Measurements from ENCODE around the gene PLA2G4B.
A peak's percentile ranks its signal among the peaks of the same experiment; 100 is the strongest.

Gene PLA2G4B

GRCh38 chr15:41891226-41891625 lies 52.6 kb downstream of the PLA2G4B start:
- DNase-seq = no peak

DNA sequence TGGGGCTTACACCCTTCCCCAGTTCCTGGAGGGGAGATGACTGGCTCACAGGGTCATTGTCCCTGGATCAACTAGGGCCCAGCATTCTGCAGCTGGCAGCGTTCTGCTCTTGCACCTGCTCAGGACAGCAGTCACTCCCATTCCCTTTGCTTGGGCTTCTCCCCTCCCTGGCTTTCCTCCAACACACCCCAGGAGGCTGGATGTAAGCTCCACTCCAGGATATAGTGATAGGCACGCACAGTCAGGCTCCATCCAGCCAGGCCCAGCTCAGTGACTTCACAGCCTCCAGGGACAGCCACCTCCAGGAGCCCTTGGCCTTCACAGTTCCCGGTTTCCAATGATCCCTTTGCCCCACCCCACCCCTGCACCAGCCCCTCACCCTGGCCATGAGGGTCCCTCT lies 53.3 kb downstream of the PLA2G4B start:
- DNase-seq = peak; percentile 80

DNA sequence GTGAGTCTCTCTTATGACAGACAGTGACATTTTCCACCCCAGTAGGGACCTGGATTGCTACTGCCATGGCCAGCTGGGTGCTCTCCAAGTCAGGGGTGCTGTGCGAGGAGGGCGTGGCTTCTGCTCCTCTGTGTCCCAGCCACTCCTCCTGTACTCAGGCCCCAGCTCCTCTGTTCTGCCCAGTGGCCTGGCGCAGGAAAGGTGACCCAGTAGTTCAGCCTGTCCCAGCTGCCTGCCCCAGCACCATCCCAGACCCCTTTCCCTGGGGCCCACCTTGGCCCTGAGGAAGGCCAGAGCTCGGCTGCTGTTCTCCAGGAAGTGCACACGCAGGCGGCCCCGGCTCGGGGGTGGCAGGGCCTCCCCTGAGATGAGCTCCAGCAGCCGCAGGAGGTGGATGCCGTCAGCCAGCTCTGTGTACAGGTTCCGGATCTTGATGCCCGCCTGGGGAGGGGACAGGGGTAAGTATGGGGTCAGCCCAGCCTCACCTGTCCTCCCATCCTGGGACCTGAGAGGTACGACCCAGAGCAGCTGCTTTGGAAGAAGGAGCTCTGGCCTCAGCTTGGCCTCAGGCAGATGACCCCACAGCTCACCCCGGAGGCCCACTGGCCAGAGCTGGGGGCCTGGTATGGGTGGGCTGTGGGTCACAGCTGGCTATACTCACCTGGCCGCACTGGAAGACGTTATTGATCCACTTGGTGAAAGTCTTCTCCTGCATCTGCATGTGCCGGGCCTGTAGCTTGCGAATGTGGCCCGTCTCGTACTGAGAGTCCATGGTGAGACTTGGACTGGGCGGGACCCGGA lies 54.2 kb downstream of the PLA2G4B start:
- no peak for DNase-seq

DNA sequence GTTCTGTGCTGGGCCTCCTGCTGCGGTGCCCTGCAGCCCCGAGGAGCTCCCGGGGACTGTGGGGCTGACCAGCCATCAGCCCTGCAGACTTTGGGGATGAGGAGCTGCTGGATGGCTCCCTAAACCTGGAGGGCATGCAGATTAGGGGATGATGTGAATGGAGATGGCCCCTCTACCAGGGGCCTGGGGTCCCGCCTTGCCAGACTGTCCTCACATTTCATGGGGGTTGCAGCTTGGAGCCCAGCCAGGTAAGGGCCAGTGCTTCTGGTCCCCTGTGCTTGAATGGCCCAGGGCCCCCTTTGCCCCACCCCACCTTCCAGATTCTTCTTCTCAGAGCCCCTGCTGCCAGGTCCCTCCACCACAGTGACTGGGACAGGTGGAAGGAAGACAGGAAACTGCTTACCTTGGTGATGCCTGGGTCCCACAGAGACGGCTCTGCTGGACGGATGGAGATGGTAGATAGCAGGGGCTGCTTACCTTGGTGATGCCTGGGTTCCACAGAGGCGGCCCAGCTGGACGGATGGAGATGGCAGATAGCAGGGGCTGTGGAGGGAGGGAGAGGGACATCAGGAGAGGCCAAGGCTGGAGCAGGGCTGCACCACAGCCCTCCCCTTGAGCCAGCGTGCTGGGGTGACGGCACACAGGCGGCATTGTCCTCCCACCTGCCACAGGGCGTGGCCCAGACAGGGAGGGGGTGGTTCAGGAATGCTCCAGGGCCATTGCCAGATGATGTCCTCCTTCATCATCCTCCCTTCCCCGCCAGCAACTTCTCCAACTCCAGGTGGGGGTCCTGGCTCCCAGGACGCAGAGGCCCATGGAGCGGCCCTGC lies 55.0 kb downstream of the PLA2G4B start, which contains the start of gene SPTBN5:
TSS of gene SPTBN5 (minus strand) at position 632 of the 829 bp plus-strand sequence. CDS start at position 76, 556 bp downstream.
- DNase-seq = no peak

DNA sequence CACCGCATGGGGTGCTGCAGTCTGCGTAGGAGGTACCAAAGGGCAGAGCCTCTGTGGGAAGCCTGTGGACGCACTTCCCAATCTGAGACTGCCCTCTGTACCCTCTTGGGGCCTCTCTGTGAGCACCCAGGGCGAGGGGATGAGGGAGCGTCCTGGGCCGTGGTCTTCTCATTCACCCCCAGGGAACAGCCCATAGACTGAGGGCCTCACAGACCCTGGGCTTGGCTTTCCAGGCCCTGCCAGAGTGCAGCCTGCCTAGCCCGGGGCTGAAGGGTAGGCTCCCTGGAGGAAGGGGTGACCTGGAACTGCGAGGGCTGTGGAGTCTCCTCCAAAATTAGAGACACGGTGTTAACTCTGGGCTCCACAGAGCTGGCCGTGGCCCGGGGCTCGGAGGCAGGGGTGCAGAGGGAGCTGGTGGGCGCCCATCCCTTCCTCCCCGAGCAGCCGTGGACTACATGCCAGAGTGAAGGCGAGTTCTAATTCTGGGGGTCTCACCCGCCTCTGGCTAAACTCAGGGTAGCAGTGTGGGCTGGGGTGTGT lies 55.7 kb downstream of the PLA2G4B start:
- DNase-seq = no peak

- DNase-seq = peak; percentile 63
Measured at GRCh38 chr15:41894791-41895463, 56.3 kb downstream of the PLA2G4B start.

GRCh38 chr15:41895491-41895890 lies 56.8 kb downstream of the PLA2G4B start:
- no peak for DNase-seq

DNA sequence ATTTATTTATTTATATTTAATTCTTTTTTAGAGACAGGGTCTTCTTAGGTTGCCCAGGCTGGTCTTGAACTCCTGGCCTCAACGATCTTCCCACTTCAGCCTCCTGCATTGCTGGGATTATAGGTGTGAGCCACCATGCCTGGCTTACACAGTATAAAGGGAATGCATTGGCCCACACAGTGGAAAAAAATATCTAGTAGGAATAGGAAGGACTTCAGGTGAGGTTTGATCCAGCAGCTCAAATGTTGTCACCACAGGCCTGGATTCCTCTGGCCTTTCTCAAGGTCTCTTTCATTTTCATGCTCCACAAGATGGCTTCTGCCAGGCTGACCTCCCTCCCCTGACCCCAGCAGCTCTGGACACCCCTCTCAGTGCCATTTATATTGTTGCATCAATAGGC lies 57.3 kb downstream of the PLA2G4B start:
- DNase-seq = no peak

GRCh38 chr15:41896566-41896965 lies 57.9 kb downstream of the PLA2G4B start:
- no peak for DNase-seq

DNA sequence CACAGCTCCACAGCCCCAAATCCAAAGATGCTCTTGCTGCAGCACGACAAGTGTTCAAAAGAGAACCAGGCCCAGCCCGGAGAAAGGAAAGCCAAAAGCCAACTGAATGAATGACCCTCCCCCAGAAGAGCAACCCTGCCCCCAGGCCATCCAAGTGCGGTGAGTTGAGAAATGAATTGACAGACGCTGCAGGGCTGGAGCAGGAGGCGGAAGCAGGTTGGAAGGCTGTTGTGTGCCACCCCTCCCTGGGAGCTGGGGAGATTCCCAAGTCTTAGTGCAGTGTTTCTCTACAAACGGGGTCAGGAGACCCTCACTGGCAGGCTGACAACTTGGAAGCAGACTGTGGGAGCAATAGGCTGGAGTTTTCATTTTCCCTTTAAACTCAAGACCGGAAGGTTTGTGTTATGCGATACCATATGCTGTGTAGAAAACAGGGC lies 58.7 kb downstream of the PLA2G4B start:
- no peak for DNase-seq
